ENCODE data around the gene EMP1. TPM values are rescaled to one million over a fixed set of nuclear protein-coding genes. Genes with fewer than 3 reads are reported as not detected.

The EMP1 gene
- total RNA-seq, 4 donors from 2014 or later = 231 to 489 (median 258) TPM

DNA sequence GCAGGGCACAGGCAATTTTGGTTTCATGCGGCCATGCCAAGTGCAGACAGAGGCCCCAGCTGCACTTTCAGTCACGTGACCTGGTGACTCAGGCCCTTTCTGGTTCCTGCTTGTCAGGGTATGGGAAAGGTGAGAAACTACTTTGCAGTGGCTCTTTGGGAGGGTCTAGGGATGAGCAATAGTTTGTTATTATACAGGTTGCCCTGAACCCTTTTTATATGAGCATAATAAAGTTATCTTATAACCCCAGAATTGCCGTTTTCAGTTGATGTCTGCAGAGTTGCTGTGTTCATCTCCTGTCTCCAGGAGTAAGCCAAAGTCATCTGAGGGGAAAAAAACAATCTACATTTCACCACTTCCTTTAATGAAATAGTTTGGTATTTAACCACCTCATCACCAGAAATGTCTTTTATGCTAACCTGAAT is 30.9 kb upstream of the EMP1 start:
- H3K4me3 ChIP-seq = no peak overlapping the region
- DNase-seq (ENCODE audit: low spot score in 2 of 2) = peak in 1 of 2 donors; percentile 57
- H3K9me3 ChIP-seq = peaks cover 0 to 4% (median 0%) of the 10 kb centered on the region in 4 donors
- peaks cover 0 to 15% (median 4%) of the 10 kb centered on the region in 4 donors for H3K4me1 ChIP-seq
- TF ChIP-seq POLR2A (IDR thresholded peaks at IDR 0.05) (no peak), EP300 (IDR thresholded peaks at IDR 0.05) (no peak), CTCF (IDR thresholded peaks at IDR 0.05) (no peak)
- H3K36me3 ChIP-seq = no peaks in the 10 kb centered on the region
- WGBS, 2 donors = 24 to 28% methylated on average over 3 of the region's 3 CpGs
- peak overlapping the region in 1 of 4 donors; percentile 14 for H3K27ac ChIP-seq
- no peaks in the 10 kb centered on the region for H3K27me3 ChIP-seq

- Histone ChIP-seq H3K27me3 (no peaks in the 10 kb centered on the region), H3K9me3 (peaks cover 0 to 4% (median 0%) of the 10 kb centered on the region in 4 donors), H3K36me3 (no peaks in the 10 kb centered on the region), H3K27ac (no peak overlapping the region), H3K4me3 (no peak overlapping the region), H3K4me1 (peaks cover 0 to 28% (median 12%) of the 10 kb centered on the region in 4 donors)
- no peak for TF ChIP-seq POLR2A (IDR thresholded peaks at IDR 0.05)
- no peak for TF ChIP-seq EP300 (IDR thresholded peaks at IDR 0.05)
- no peak for TF ChIP-seq CTCF (IDR thresholded peaks at IDR 0.05)
- WGBS, 2 donors = 84 to 91% methylated on average over 3 of the region's 3 CpGs
- DNase-seq (ENCODE audit: low spot score in 2 of 2) = no peak
Observed at GRCh38 chr12:13167226-13167625, 29.3 kb upstream of the EMP1 start.

- Histone ChIP-seq H3K27me3 (no peaks in the 10 kb centered on the region), H3K27ac (no peak overlapping the region), H3K9me3 (peaks cover 0 to 4% (median 0%) of the 10 kb centered on the region in 4 donors), H3K4me3 (no peak overlapping the region), H3K4me1 (peaks cover 0 to 35% (median 15%) of the 10 kb centered on the region in 4 donors), H3K36me3 (no peaks in the 10 kb centered on the region)
- no peak for DNase-seq (ENCODE audit: low spot score in 2 of 2)
- 91 to 94% methylated on average over 4 of the region's 4 CpGs for WGBS, 2 donors
- TF ChIP-seq EP300 (IDR thresholded peaks at IDR 0.05) (no peak), CTCF (IDR thresholded peaks at IDR 0.05) (no peak), POLR2A (IDR thresholded peaks at IDR 0.05) (no peak)
Observed at GRCh38 chr12:13167906-13168305, 28.6 kb upstream of the EMP1 start.

- Histone ChIP-seq H3K36me3 (no peaks in the 10 kb centered on the region), H3K9me3 (peaks cover 0 to 4% (median 0%) of the 10 kb centered on the region in 4 donors), H3K4me3 (no peak overlapping the region), H3K27me3 (no peaks in the 10 kb centered on the region), H3K4me1 (peaks cover 0 to 49% (median 24%) of the 10 kb centered on the region in 4 donors), H3K27ac (no peak overlapping the region)
- no peak for TF ChIP-seq CTCF (IDR thresholded peaks at IDR 0.05)
- no peak for TF ChIP-seq EP300 (IDR thresholded peaks at IDR 0.05)
- no peak for TF ChIP-seq POLR2A (IDR thresholded peaks at IDR 0.05)
- 47 to 48% methylated on average over 1 of the region's 1 CpG for WGBS, 2 donors
- no peak for DNase-seq (ENCODE audit: low spot score in 2 of 2)
Observed at GRCh38 chr12:13169272-13169671, 27.3 kb upstream of the EMP1 start.

DNA sequence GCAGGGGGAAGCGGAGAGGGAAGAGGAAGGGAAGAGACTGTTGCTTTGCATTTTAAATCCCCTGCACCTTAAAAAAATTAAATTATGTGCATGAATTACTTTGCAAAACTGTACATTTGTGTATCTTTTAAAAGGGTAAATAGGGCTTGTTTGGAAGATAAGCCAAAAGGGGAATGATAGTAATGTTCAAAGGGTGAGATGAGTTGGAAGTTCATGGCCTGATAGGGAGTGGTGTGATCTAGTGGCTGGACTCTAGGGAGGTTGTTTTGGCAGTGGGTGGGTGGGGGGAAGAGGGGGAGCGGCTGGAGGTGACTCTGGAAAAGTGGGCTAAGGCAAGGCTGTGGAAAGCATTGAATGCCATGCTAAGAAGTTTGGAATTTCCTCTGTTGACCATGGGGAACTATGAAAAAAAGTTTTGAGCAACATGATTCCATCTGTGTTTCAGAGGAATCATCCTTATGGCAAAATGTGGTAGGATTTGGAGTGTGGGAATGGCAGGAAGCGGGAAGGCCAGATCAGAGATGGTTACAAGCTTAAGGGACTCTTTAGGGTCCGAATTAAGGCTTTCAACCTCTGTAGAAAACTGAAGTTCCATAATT is 25.5 kb upstream of the EMP1 start:
- Histone ChIP-seq H3K36me3 (no peaks in the 10 kb centered on the region), H3K4me3 (no peak overlapping the region), H3K27me3 (no peaks in the 10 kb centered on the region), H3K4me1 (peaks cover 0 to 51% (median 24%) of the 10 kb centered on the region in 4 donors), H3K9me3 (peaks cover 0 to 4% (median 0%) of the 10 kb centered on the region in 4 donors), H3K27ac (peak overlapping the region in 2 of 4 donors; percentile 79 to 81)
- DNase-seq (ENCODE audit: low spot score in 2 of 2) = no peak
- 75 to 76% methylated on average over 4 of the region's 4 CpGs for WGBS, 2 donors
- no peak for TF ChIP-seq EP300 (IDR thresholded peaks at IDR 0.05)

Measured in tibial nerve (tissue), 4 donors.